GM18517 (cell line): Measurements from ENCODE around the gene HABP2.

Experiments
- ATAC-seq: cut with Tn5 transposase; IDR thresholded peaks from one replicate; pipeline ENCODE4 v1.9.1; 2021; ENCODE audit warnings: mild to moderate bottlenecking, moderate library complexity; ENCODE audit not compliant: unreplicated experiment

The HABP2 gene

GRCh38 chr10:113554214-113554613 lies 1.4 kb downstream of the HABP2 start:
- ATAC-seq: no peak

- ATAC-seq: no peak
Observed at GRCh38 chr10:113555245-113555644, 2.4 kb downstream of the HABP2 start.

GRCh38 chr10:113555751-113556150 lies 2.9 kb downstream of the HABP2 start:
- no peak for ATAC-seq

GRCh38 chr10:113557424-113557862 lies 4.6 kb downstream of the HABP2 start:
- ATAC-seq: no peak

- no peak for ATAC-seq
Observed at GRCh38 chr10:113557903-113558321, 5.1 kb downstream of the HABP2 start.

- no peak for ATAC-seq
Observed at GRCh38 chr10:113560071-113560470, 7.2 kb downstream of the HABP2 start.

- ATAC-seq: no peak
Observed at GRCh38 chr10:113561214-113561613, 8.4 kb downstream of the HABP2 start.

GRCh38 chr10:113562069-113562468 lies 9.2 kb downstream of the HABP2 start:
- ATAC-seq: no peak

GRCh38 chr10:113562704-113563103 lies 9.9 kb downstream of the HABP2 start:
- no peak for ATAC-seq

- peak; percentile 93 for ATAC-seq
Observed at GRCh38 chr10:113563306-113564088, 10.6 kb downstream of the HABP2 start.

- no peak for ATAC-seq
Observed at GRCh38 chr10:113565364-113565763, 12.5 kb downstream of the HABP2 start.

- ATAC-seq: no peak
Observed at GRCh38 chr10:113566888-113567287, 14.0 kb downstream of the HABP2 start.

- no peak for ATAC-seq
Observed at GRCh38 chr10:113569576-113569975, 16.7 kb downstream of the HABP2 start.

- ATAC-seq: no peak
Observed at GRCh38 chr10:113572520-113573290, 19.9 kb downstream of the HABP2 start.

GRCh38 chr10:113573368-113573767 lies 20.5 kb downstream of the HABP2 start:
- ATAC-seq: no peak

GRCh38 chr10:113576852-113577251 lies 24.0 kb downstream of the HABP2 start:
- no peak for ATAC-seq

- no peak for ATAC-seq
Observed at GRCh38 chr10:113578773-113579172, 25.9 kb downstream of the HABP2 start.

- no peak for ATAC-seq
Observed at GRCh38 chr10:113581092-113581491, 28.2 kb downstream of the HABP2 start.

GRCh38 chr10:113583571-113583970 lies 30.7 kb downstream of the HABP2 start:
- no peak for ATAC-seq

GRCh38 chr10:113585949-113586348 lies 33.1 kb downstream of the HABP2 start:
- ATAC-seq: peak; percentile 53

- no peak for ATAC-seq
Observed at GRCh38 chr10:113589201-113589770, 36.4 kb downstream of the HABP2 start.

GRCh38 chr10:113590581-113590980 lies 37.7 kb downstream of the HABP2 start:
- ATAC-seq: no peak
